Measurements from ENCODE around the gene CSRP1. TPM values are rescaled to one million over a fixed set of nuclear protein-coding genes. Genes with fewer than 3 reads are reported as not detected.

CSRP1 gene
- total RNA-seq, 6 experiments from 2014 or later, result 540 to 614 (median 577) TPM

GRCh38 chr1:201490708-201491131 lies 16.2 kb downstream of the CSRP1 start:
- no peak for DNase-seq
- peak overlapping the region; percentile 59 for H3K4me3 Mint-ChIP-seq
- peaks cover 93% of the 10 kb centered on the region for H3K4me1 Mint-ChIP-seq (ENCODE audit: low read depth)
- H3K9me3 Mint-ChIP-seq, result no peaks in the 10 kb centered on the region
- H3K27ac Mint-ChIP-seq, result peak overlapping the region; percentile 95
- peaks cover 21% of the 10 kb centered on the region for H3K27me3 Mint-ChIP-seq (ENCODE audit: insufficient read depth)
- H3K36me3 Mint-ChIP-seq (ENCODE audit: low read depth), result peaks cover 95% of the 10 kb centered on the region
- TF ChIP-seq CTCF (IDR thresholded peaks at IDR 0.05), result no peak

- Mint-ChIP-seq H3K4me1 (ENCODE audit: low read depth) (peaks cover 88% of the 10 kb centered on the region), H3K36me3 (ENCODE audit: low read depth) (peaks cover 92% of the 10 kb centered on the region), H3K27me3 (ENCODE audit: insufficient read depth) (peaks cover 20% of the 10 kb centered on the region), H3K27ac (peak overlapping the region; percentile 95), H3K4me3 (peak overlapping the region; percentile 66), H3K9me3 (no peaks in the 10 kb centered on the region)
- DNase-seq, result peak; percentile 65
- TF ChIP-seq CTCF (IDR thresholded peaks at IDR 0.05), result no peak
Observed at GRCh38 chr1:201489643-201490261, 17.2 kb downstream of the CSRP1 start.

GRCh38 chr1:201488830-201489589 lies 17.9 kb downstream of the CSRP1 start:
- peaks cover 90% of the 10 kb centered on the region for H3K36me3 Mint-ChIP-seq (ENCODE audit: low read depth)
- no peak for TF ChIP-seq CTCF (IDR thresholded peaks at IDR 0.05)
- peak overlapping the region; percentile 66 for H3K4me3 Mint-ChIP-seq
- no peaks in the 10 kb centered on the region for H3K9me3 Mint-ChIP-seq
- peak; percentile 96 for DNase-seq
- peaks cover 18% of the 10 kb centered on the region for H3K27me3 Mint-ChIP-seq (ENCODE audit: insufficient read depth)
- H3K27ac Mint-ChIP-seq, result peak overlapping the region; percentile 95
- peaks cover 81% of the 10 kb centered on the region for H3K4me1 Mint-ChIP-seq (ENCODE audit: low read depth)

GRCh38 chr1:201487742-201488141 lies 19.2 kb downstream of the CSRP1 start:
- no peak for DNase-seq
- Mint-ChIP-seq H3K4me3 (no peak overlapping the region), H3K9me3 (no peaks in the 10 kb centered on the region; the same call in 1 of the 2 replicates), H3K36me3 (ENCODE audit: low read depth) (peaks cover 83% of the 10 kb centered on the region), H3K27me3 (ENCODE audit: insufficient read depth) (peaks cover 23% of the 10 kb centered on the region), H3K4me1 (ENCODE audit: low read depth) (peaks cover 68% of the 10 kb centered on the region), H3K27ac (peak overlapping the region; percentile 95)
- no peak for TF ChIP-seq CTCF (IDR thresholded peaks at IDR 0.05)

GRCh38 chr1:201486187-201486586 lies 20.7 kb downstream of the CSRP1 start:
- Mint-ChIP-seq H3K9me3 (no peaks in the 10 kb centered on the region; the same call in 1 of the 2 replicates), H3K36me3 (ENCODE audit: low read depth) (peaks cover 68% of the 10 kb centered on the region), H3K27ac (peak overlapping the region; percentile 32), H3K27me3 (ENCODE audit: insufficient read depth) (peaks cover 31% of the 10 kb centered on the region), H3K4me3 (no peak overlapping the region), H3K4me1 (ENCODE audit: low read depth) (peaks cover 67% of the 10 kb centered on the region)
- no peak for DNase-seq
- TF ChIP-seq CTCF (IDR thresholded peaks at IDR 0.05), result no peak
